DMS79 (cell line): ENCODE measurements around the gene ART1.
"Not testable (repeated sequence)": the region's sequence is repeated elsewhere in the genome, so short reads cannot be mapped to it uniquely, and the experiment has no call there.

ENCODE experiments used
- DNase-seq: peaks from one replicate; lab custom pipeline; 2025; lab: John Stamatoyannopoulos, UW

ART1 gene

DNA sequence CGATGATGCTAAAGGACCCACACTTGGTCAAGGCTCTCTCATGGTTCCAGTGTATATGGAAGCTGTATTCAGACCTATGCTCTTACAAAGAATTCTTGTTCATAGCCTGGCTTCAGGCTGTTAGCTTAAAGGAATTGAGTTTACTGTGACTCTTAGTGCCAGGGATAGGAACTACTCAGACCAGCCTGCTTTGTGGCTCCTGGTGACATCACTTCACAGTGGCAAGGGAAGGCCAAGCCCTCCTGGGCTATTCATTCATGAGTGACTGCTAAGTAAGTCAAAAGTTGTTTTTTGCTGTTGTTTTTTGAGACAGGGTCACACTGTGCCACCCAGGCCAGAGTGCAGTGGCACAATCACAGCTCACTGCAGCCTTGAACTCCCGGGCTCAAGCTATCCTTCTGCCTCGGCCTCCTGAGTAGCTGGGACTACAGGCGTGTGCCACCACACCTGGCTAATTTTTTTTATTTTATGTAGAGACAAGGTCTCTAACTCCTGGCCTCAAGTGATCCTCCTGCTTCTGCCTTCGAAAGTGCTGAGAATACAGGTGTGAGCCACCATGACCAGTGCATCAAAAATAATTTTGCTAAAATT, 12.8 kb upstream of the ART1 start:
- no peak for DNase-seq

DNA sequence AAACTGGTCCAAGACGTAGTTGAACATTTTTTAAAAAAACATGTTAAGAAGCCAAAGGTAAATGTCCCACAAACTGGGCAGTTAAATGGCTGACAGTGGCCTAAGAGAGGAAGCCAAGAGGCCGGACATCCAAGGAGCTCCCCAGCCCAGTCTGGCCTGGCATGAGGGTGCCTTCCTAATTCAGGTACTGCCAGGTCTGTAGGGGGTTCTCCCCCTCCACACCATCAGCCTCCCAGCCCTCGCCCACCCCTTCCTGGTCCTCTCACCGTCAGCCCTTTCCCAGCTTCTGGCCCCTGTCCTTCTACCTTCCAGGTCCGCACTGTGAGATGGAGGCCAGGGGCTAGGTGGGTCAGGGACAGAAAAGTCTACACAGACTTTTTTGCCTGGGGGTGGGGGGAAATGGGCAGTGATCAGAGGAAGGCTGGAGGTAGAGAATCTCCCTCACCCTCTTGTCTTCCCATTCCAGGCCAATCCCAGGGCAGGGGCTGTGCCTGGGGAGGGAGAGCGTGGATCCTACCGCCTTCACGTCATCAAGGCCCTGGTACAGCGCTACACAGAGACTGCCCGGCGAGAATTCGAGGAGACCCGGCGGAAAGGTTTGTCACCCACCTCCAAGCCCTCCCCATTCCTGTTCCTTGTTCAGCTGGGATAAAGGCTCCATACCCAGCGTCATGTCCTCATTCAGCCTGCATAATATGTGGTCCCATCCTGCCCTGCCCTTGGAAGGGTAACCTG, 9.1 kb upstream of the ART1 start:
- DNase-seq = no peak

DNA sequence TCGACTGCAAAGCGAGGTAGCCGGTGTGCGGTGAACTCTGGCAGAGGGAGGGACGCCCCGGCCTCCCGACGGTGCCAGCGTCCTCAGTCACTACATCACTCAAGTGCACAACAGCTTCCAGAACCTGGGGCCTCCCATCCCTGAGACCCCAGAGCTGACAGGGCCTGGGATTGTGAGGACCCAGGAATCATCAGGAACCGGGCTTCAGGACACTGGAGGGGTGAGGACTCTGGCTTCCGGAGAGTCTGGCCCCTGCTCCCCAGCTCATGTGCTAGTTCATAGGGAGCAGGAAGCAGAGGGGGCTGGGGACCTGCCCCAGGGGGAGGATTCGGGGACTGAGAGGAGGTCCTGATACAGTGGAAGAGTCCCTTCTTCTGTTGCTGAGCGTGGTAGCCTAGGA, 7.7 kb upstream of the ART1 start:
- no peak for DNase-seq

DNA sequence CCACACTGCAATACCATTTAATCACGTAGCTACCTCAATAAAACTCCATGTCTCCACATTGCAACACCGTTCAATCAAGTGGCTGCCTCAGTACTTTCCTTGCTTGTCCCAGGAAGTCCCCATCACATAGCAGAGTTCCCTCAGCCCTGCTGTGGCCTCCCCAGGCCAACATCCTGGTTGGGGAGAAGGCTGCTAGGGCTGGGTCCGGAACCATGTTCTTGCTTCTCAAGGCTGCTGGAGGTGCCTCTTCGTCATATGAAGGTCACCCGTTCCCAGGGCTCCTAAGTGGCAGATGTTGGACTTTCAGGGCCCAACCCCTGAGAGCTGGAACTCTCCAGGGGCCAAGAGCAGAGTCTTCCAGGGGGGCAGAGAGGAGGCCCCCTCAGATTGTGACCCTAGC, 6.4 kb upstream of the ART1 start:
- DNase-seq = no peak

DNA sequence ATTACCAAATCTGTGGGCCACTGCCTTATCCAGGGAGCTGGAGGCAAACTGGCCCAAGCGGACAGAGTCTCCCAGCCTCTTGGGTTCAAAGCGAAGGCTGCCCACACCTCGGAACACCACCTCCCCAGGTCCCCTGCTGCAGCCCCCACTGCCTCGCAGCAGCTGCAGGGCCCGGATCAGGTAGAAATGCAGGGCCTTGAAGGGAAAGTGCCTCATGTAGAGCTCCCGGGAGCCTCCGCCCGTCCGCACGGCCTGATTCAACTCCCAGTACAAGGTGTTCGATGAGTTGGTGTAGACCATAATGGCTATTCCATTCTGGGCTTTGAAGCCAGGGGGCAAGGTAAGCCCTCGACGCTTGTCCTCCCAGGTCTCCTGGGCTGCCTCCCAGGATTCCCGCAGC, 5.1 kb upstream of the ART1 start:
- DNase-seq = no peak

DNA sequence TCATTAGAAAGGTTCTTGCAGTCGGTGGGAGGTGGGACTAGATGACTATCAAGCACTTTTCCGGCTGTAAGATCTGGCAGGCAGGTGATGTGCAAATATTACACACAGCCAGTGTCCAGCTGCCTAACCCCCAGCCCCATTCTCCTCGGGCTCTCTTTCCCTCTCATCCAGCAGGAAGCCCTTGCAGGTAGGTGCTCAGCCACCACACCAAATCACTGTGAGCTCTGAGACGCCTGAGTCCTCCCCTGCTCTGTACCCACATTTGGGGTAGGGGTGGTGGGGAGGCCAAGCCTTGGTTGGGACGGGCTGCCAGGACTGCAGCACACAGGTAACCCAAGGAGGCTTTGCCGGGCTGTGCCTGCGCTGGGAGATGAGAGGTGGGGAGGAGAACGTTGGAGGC, 3.7 kb upstream of the ART1 start:
- DNase-seq = no peak

DNA sequence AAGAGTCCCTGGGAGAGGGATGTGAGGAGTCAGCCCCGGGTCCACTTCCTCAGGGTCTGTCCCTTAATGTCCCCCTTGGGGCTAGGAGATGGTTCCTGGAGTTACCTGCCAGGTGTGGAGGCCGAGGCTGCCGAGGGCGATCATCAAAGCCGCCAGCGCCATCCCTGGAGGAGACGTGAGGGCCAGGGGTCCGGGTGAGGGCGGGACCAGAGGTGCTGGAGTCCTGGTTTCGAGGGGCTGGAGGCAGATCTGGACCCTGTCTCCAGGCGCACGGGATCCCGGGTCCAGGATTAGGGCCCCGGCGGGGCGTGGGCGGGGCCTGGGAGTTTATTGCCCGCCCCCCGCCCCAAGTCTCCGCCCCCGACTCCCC, 3.2 kb upstream of the ART1 start, which contains the start of gene ART5:
Gene ART5 (minus strand): TSS at position 292 of the 370 bp plus-strand sequence. CDS start 130 bp downstream, at position 162.
- no peak for DNase-seq

DNA sequence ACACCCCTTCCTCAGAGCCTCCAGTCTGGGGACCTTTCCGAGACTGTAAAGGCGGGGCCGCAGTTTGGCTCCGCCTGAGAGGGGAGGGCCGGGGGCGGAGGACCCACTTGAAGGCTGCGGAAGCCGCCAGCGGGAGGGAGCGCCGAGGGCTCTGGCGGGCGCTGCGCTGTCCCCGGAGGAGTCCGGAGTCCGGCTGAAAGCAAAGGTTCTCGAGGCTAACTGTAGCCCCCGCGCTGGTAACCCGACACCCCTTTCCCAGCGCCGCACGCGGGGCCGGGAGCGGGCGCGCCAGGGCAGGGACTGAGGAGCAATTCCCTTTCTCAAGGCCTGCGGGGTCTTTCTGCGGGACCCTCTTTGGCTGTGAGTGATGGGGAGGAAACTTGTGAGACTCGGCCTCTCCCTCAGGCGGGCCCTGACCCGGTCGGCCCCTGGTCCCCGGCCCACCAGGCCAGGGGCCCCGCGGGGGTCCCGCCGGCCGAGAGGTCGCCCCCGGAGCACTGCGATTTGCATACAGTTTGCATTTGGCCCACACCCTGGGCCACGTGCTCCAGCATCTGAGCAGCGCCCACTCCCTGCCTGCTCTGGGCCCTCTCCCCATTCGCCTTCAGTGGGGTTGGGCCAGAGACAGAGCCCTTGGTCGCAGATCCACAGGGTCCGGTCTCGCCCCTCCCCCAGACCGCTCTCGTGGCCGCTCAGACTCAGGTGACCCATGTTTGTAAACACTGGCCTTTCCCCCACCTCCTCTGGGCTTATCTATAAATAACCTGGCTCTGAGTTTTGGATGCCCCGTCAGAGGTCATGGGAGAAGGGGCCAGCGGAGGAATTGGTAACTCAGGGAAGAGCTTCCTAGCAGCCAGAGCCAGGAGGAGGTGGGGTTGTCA, 2.6 kb upstream of the ART1 start:
- DNase-seq = no peak

DNA sequence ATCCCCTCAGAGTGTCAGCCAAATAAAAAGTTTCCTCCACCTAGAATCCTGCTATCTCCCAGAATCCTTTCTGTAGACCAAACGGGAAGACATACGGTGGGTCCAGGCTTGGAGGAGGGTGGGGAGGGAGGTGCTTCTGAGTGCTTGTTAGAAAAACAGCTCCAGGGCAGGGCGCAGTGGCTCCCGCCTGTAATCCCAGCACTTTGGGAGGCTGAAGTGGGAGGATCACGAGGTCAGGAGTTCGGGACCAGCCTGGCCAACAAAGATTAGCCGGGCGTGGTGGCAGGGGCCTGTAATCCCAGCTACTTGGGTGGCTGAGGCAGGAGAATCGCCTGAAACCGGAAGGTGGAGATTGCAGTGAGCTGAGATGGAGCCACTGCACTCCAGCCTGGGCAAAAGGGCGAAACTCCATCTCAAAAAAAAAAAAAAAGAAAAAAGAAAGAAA, 1.8 kb upstream of the ART1 start:
- DNase-seq = not testable (repeated sequence)

DNA sequence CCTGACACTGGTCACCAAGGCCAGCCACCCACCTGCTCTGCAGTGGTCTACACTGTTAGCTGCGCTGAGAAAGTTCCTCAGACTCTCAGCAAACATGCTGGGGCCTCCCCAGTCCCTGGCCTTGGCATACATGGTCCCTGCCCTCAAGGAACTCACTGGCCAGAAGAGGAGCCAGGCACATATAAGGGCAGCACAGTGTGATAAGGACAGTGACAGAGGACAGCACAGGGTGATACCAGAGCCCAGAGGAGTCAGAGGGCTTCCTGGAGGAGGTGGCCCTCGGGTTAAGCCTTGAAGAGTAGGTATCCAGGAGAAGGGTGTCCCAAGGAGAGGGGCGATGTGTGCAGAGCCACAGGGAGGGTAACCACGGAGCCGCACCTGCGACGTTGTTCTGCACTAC, 624 bp downstream of the ART1 start:
- no peak for DNase-seq

DNA sequence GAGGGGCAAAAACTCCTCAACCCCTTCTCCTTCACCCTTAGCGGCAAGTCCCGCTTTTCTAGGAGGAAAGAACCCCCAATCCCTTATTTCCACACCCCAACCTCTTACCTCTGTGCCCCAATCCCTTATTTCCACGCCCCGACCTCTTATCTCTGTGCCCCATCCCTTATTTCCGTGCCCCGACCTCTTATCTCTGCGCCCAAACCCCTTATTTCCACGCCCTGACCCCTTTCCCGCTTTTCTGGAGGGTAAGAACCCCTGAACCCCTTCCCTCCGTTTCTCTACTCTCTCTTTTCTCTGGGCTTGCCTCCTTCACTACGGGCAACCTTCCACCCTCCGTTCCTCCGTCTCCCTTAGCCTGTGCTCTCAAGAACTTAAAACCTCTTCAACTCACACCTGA, 3.9 kb downstream of the ART1 start:
- not testable (repeated sequence) for DNase-seq

DNA sequence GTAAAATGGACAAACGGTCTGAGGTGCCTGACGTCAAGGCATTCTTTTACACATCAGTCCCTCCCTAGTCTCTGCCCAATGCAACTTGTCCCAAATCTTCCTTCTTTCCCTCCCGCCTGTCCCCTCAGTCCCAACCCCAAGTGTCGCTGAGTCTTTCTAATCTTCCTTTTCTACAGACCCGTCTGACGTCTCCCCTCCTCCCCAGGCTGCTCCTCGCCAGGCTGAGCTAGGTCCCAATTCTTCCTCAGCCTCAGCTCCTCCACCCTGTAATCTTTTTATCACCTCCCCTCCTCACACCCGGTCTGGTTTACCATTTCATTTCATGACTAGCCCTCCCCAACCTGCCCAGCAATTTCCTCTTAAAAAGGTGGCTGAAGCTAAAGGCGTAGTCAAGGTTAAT, 4.4 kb downstream of the ART1 start:
- DNase-seq = not testable (repeated sequence)

DNA sequence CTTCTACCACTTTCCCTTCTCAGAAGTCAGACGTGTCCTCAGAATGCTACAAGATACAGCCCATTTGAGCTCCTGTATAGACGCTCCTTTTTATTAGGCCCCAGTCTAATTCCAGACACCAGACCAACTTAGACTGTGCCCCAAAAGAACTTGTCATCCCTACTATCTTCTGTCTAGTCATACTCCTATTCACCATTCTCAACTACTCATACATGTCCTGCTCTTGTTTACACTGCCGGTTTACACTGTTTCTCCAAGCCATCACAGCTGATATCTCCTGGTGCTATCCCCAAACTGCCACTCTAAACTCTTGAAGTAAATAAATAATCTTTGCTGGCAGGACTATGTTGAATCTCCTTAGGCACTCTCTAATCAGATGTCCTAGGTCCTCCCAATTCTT, 7.6 kb downstream of the ART1 start:
- not testable (repeated sequence) for DNase-seq

DNA sequence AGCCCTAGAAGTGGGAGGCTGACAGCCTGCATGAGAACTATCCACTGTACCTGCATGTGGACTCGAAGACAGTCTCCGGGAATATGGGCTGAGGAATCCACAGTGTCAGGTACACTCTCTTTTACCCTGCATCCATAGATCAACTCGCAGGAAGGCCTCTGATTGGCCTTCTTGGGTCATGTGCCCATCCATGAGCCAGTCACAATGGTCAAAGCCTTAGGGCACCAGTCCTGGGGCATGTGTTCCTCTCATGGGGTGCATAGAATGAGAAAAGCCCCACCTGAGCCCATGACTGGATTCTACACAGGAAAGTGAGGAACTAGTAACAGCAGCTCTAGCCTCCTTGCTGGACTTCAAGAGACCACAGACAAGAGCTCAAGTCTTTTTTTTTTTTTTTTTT, 10.6 kb downstream of the ART1 start:
- no peak for DNase-seq

DNA sequence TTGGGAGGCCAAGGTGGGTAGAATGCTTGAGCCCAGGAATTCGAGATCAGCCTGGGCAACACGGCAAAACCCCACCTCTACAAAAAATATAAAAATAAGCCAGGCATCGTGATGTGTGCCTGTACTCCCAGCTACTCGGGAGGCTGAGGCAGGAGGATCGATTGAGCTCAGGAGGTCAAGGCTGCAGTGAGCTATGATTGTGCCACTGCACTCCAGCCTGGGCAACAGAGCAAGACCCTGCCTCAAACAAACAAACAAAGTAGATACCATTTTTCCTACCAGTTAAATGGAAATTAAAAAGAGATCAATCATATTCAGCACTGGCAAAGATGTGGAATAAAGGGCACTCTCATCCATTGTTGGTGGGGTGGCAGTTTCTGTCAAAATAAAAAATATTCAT, 12.4 kb downstream of the ART1 start:
- DNase-seq = not testable (repeated sequence)

DNA sequence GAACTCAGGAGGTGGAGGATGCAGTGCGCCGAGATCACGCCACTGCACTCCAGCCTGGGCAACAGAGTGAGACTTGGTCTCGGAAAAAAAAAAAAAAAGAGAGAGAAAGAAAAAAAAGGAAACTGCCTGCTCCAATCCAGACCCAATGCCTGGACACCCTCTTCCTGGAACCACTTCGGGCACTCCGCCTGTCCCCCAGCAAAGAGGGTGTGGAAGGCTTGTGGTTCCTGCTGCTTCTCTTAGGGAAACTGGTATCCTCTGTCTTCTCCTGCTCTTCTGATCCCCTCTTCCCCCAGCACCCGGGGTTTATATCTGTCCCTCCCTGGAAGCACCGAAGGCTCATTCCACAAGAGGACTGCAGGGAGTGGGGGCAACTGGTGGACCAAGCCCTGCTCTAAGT, 13.3 kb downstream of the ART1 start:
- no peak for DNase-seq

DNA sequence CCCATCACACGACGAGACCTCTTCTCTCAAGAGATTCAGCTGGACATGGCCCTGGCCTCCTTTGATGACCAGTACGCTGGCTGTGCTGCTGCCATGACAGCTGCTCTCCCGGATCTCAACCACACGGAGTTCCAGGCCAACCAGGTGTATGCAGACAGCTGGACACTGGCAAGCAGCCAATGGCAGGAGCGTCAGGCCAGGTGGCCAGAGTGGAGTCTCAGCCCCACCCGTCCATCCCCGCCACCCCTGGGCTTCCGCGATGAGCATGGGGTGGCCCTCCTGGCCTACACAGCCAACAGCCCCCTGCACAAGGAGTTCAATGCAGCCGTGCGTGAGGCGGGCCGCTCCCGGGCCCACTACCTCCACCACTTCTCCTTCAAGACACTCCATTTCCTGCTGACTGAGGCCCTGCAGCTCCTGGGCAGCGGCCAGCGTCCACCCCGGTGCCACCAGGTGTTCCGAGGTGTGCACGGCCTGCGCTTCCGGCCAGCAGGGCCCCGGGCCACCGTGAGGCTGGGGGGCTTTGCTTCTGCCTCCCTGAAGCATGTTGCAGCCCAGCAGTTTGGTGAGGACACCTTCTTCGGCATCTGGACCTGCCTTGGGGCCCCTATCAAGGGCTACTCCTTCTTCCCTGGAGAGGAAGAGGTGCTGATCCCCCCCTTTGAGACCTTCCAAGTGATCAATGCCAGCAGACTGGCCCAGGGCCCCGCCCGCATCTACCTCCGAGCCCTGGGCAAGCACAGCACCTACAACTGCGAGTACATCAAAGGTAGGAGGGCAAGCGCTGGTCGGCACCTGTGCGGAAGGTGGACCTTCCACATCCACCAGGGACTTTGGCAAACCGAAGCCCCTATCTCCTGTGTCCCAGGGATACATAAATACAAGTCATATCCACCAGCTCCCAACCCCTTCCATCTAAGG, 14.9 kb downstream of the ART1 start:
- DNase-seq = no peak

DNA sequence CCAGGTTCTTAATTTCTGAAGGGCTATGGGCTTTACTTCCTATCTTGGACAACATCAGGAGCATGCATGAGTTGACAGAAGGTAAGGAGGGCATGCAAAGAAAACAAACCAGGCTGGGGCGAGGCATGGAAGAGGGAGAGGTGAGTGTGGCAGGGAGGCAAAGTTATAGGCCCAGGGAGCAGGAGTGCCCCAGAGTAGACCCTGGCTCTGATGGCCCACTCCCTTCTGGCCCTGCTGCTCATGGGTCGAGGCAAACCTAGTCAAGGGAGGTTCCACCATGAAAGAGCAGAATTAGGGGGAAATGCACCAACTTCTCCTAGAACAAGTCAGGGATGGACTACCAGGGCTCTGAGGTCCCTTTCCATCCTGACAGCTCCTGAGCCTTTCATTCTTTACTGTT, 16.0 kb downstream of the ART1 start:
- DNase-seq = no peak

DNA sequence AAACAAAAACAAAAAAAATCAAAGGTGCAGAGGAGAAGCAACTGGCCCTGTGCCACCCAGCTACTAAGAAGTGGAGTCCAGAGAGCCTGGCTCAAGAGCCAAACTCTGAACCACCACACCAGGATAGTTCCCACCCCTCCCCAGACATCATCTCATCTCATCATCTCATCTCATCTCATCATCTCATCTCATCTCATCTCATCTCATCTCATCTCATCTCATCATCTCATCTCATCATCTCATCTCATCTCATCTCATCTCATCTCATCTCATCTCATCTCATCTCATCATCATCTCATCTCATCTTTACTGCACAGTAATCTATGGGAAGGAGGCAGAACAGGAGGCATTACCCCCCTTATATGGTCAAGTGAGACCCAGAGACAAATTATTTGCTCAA, 17.9 kb downstream of the ART1 start:
- DNase-seq = no peak

DNA sequence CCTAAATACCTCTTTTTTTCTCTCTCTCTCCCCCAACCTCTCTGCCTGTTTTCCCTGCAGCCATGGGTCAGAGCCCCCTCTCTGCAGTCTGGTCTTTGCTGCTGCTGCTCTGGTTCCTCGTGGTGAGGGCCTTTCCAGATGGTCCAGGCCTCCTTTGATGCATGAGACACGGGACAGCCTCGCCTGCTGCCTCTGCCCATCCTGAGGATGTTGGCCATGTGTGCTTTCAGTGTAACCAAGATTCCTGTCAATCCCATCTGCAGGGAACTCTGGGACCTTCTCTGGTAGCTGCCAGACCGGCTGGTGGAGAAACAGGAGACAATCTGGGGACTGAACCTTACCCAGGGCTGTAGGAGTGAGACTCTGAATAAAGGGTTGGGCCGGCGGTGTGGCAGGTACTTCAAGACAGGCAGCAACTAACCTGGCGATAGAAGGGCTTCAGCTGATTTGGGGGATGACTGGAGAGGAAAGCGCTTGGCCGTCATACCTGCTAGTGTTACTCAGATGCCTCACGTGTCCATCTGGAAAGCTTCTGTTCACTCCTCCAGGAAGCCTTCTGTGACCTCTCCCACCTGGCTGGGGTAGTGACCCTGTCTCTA, 19.2 kb downstream of the ART1 start:
- no peak for DNase-seq

DNA sequence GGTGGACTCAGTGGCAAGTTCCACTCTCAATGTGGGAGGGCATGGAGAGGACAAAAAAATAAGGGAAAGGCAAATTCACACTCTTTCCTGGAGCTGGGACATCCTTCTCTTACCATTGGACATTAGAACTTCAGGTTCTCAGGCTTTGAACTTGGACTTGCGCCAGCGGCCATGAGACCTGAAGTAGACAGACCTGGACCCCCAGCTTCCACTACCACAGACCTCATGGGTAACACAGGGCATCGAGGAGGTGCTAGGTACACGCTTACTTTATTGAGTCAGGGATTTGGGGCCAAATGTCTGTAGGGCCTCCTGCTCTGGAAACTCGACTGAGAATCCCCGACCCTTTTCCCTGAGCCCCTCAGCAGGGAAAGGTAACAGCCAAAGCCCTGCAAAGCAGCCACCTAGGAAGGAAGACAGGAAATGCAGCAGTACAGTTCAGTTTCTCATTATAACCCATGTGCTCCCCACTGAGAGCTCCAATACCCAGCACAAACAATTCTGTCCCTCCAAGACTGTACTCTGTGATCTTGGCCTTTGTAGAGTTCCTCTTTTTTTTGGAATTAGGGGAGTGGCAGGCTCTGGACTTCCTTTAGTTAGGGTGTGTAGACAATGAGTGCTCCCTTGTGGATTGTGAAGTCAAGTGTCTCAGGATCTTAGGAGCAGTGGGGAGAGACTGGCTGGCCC, 20.6 kb downstream of the ART1 start:
- no peak for DNase-seq
